H1 (cell line): ENCODE results near the gene CEBPE. TPM values are rescaled to one million over a fixed set of nuclear protein-coding genes. Genes with fewer than 3 reads are reported as not detected.
A peak's percentile ranks its signal among the peaks of the same experiment; 100 is the strongest.

ENCODE experiments used
- CTCF ChIA-PET: fragments of 300-600 bp; sonication (Branson Sonifier 250); formaldehyde crosslinking; loops from one replicate; lab custom pipeline; 2021; ENCODE audit not compliant: partially characterized antibody; lab: Charles Lee
- POLR2A ChIA-PET: fragments of 300-600 bp; sonication (Branson Sonifier 250); formaldehyde crosslinking; loops from one replicate; lab custom pipeline; 2021; ENCODE audit warnings: inconsistent platforms; ENCODE audit not compliant: partially characterized antibody; lab: Charles Lee
- DNase-seq, 2 experiments: peaks; one replicate each; pipeline versions ENCODE4 v3.0.0 to v3.0.0-alpha.2; 2010 to 2022; ENCODE audit warnings: low spot score in 2 of 2, low read depth in 1 of 2, mixed read lengths in 1 of 2
- FAIRE-seq: peaks from 2 replicates; lab custom pipeline; 2011; peaks lifted over from hg19 to GRCh38; lab: Jason Lieb, UNC
- H2AFZ ChIP-seq: 2 replicates; pipeline ENCODE4 v1.8.1; 2012; ENCODE audit warnings: low read length, inconsistent platforms
- H2AK5ac ChIP-seq: 2 replicates; pipeline ENCODE4 v1.6.1; 2013; ENCODE audit warnings: low read depth, low read length
- H2BK120ac ChIP-seq: replicated peaks from 2 replicates; pipeline ENCODE3; 2013; ENCODE audit warnings: low read depth, low read length, inconsistent platforms
- H2BK12ac ChIP-seq: 2 replicates; pipeline ENCODE4 v1.6.1; 2013; ENCODE audit warnings: low read depth, low read length
- H2BK15ac ChIP-seq: 2 replicates; pipeline ENCODE4 v1.6.1; 2013; ENCODE audit warnings: low read length
- H2BK20ac ChIP-seq: 2 replicates; pipeline ENCODE4 v1.6.1; 2013; ENCODE audit warnings: low read length
- H2BK5ac ChIP-seq: 2 replicates; pipeline ENCODE4 v1.6.1; 2013; ENCODE audit warnings: low read depth, low read length
- H3K14ac ChIP-seq: 2 replicates; pipeline ENCODE4 v1.6.1; 2013; ENCODE audit warnings: inconsistent platforms; ENCODE audit not compliant: insufficient read length
- H3K18ac ChIP-seq: 2 replicates; pipeline ENCODE4 v1.6.1; 2013; ENCODE audit warnings: low read length; ENCODE audit errors: extremely low read depth
- H3K23ac ChIP-seq: 2 replicates; pipeline ENCODE4 v1.6.1; 2013; ENCODE audit warnings: inconsistent platforms; ENCODE audit not compliant: insufficient read length
- H3K23me2 ChIP-seq: 2 replicates; pipeline ENCODE4 v1.6.1; 2013; ENCODE audit warnings: low read depth, low read length
- H3K27ac ChIP-seq: 2 replicates; pipeline ENCODE4 v1.6.1; 2011; ENCODE audit warnings: low read depth, low read length, inconsistent platforms
- H3K27me3 ChIP-seq, 4 experiments: replicated peaks in 1 of 4; 1 replicate in 1 of 4; 2 replicates in 3 of 4; pipeline versions ENCODE4 v1.6.1 to v1.8.1; 2011 to 2013; ENCODE audit warnings: low read length in 3 of 4, mild to moderate bottlenecking in 3 of 4, inconsistent platforms in 2 of 4, mixed read lengths in 2 of 4, moderate library complexity in 1 of 4; ENCODE audit not compliant: control insufficient read depth in 3 of 4, insufficient read depth in 3 of 4; ENCODE audit errors: extremely low read depth in 1 of 4
- H3K36me3 ChIP-seq, 4 experiments: 2 replicates each; pipeline versions ENCODE4 v1.6.1 to v1.8.1; 2011 to 2013; ENCODE audit warnings: mild to moderate bottlenecking in 4 of 4, low read length in 3 of 4, moderate library complexity in 2 of 4, control low read depth in 1 of 4, inconsistent platforms in 1 of 4; ENCODE audit not compliant: insufficient read depth in 4 of 4, control insufficient read depth in 2 of 4
- H3K4ac ChIP-seq: replicated peaks from 2 replicates; pipeline ENCODE3; 2013; ENCODE audit warnings: low read length, low read depth, mixed read lengths, inconsistent platforms; ENCODE audit not compliant: insufficient read length
- H3K4me1 ChIP-seq, 4 experiments: replicated peaks in 1 of 4; 1 replicate in 1 of 4; 2 replicates in 3 of 4; pipeline versions ENCODE4 v1.6.1 to v1.8.1; 2011 to 2013; ENCODE audit warnings: low read length in 3 of 4, inconsistent platforms in 2 of 4, mixed read lengths in 1 of 4; ENCODE audit not compliant: insufficient read depth in 4 of 4, control insufficient read depth in 3 of 4
- H3K4me2 ChIP-seq, 2 experiments: 2 replicates each; pipeline versions ENCODE4 v1.6.1 to v1.8.1; 2011 to 2013; ENCODE audit warnings: low read depth in 2 of 2, low read length in 2 of 2, control low read depth in 1 of 2, inconsistent platforms in 1 of 2, mild to moderate bottlenecking in 1 of 2; ENCODE audit not compliant: insufficient read depth in 1 of 2
- H3K4me3 ChIP-seq, 4 experiments: fragments of 200-600, 300-600 bp in 1 of 4; sonication (generic), shearing (Covaris generic), sonication (Bioruptor Twin) in 1 of 4; 2 replicates each; pipeline versions ENCODE4 v1.5.1 to v1.8.1; 2011 to 2016; ENCODE audit warnings: low read length in 4 of 4, low read depth in 3 of 4, control low read depth in 2 of 4, inconsistent platforms in 2 of 4, mild to moderate bottlenecking in 2 of 4, mixed read lengths in 1 of 4, moderate library complexity in 1 of 4; ENCODE audit not compliant: insufficient read depth in 2 of 4; ENCODE audit errors: extremely low read depth in 1 of 4
- H3K56ac ChIP-seq: replicated peaks from 2 replicates; pipeline ENCODE3; 2013; ENCODE audit warnings: low read depth, mild to moderate bottlenecking, mixed read lengths, low read length, inconsistent platforms; ENCODE audit not compliant: insufficient read length
- H3K79me1 ChIP-seq: 2 replicates; pipeline ENCODE4 v1.6.1; 2013; ENCODE audit warnings: low read depth, low read length, control low read depth
- H3K79me2 ChIP-seq, 2 experiments: 2 replicates each; pipeline versions ENCODE4 v1.6.1 to v1.8.1; 2012 to 2013; ENCODE audit warnings: low read length in 2 of 2, mild to moderate bottlenecking in 2 of 2, inconsistent platforms in 1 of 2; ENCODE audit not compliant: insufficient read depth in 2 of 2, control insufficient read depth in 1 of 2
- H3K9ac ChIP-seq, 4 experiments: replicated peaks in 1 of 4; 1 replicate in 1 of 4; 2 replicates in 3 of 4; pipeline versions ENCODE4 v1.6.1 to v1.8.1; 2011 to 2013; ENCODE audit warnings: low read depth in 3 of 4, low read length in 3 of 4, control low read depth in 2 of 4, mild to moderate bottlenecking in 2 of 4, moderate library complexity in 2 of 4, inconsistent platforms in 1 of 4; ENCODE audit errors: extremely low read depth in 1 of 4
- H3K9me3 ChIP-seq, 2 experiments: 2 replicates each; pipeline versions ENCODE4 v1.6.1 to v1.8.1; 2012 to 2013; ENCODE audit warnings: mild to moderate bottlenecking in 2 of 2, moderate library complexity in 2 of 2, control low read depth in 1 of 2, inconsistent platforms in 1 of 2, low read depth in 1 of 2, low read length in 1 of 2, mixed read lengths in 1 of 2; ENCODE audit not compliant: insufficient read depth in 2 of 2
- H4K20me1 ChIP-seq, 2 experiments: replicated peaks in 1 of 2; 2 replicates each; pipeline versions ENCODE3 to v1.8.1; 2011 to 2013; ENCODE audit warnings: inconsistent platforms in 2 of 2, low read length in 2 of 2, mild to moderate bottlenecking in 1 of 2; ENCODE audit not compliant: insufficient read depth in 2 of 2, control insufficient read depth in 1 of 2
- H4K5ac ChIP-seq: 2 replicates; pipeline ENCODE4 v1.6.1; 2013; ENCODE audit warnings: low read length, low read depth, mixed read lengths, inconsistent platforms; ENCODE audit not compliant: insufficient read length
- H4K8ac ChIP-seq: 2 replicates; pipeline ENCODE4 v1.8.0; 2013; ENCODE audit warnings: mild to moderate bottlenecking, moderate library complexity, low read length, inconsistent platforms; ENCODE audit not compliant: insufficient read depth; ENCODE audit errors: extremely low read depth
- H4K91ac ChIP-seq: replicated peaks from 2 replicates; pipeline ENCODE3; 2013; ENCODE audit warnings: low read length, mixed read lengths, inconsistent platforms; ENCODE audit not compliant: insufficient read length
- BACH1 ChIP-seq: IDR thresholded peaks from 2 replicates; pipeline ENCODE4 v1.6.1; 2012; ENCODE audit warnings: low read length, improper control_type of control experiment
- BRCA1 ChIP-seq: IDR thresholded peaks from 2 replicates; pipeline ENCODE4 v1.6.1; 2012; ENCODE audit warnings: low read depth, low read length, improper control_type of control experiment
- E2F6 ChIP-seq: IDR thresholded peaks from 2 replicates; pipeline ENCODE4 v1.6.1; 2012; ENCODE audit warnings: inconsistent platforms
- EP300 ChIP-seq, 2 experiments: IDR thresholded peaks; 1 replicate in 1 of 2; 2 replicates in 1 of 2; pipeline ENCODE4 v1.6.1; 2011 to 2012; ENCODE audit warnings: low read depth in 2 of 2, low read length in 2 of 2, mild to moderate bottlenecking in 2 of 2, borderline replicate concordance in 1 of 2, inconsistent platforms in 1 of 2, moderate library complexity in 1 of 2
- FOSL1 ChIP-seq: IDR thresholded peaks from 2 replicates; pipeline ENCODE4 v1.6.1; 2011; ENCODE audit warnings: mild to moderate bottlenecking, low read depth, low read length, moderate library complexity; ENCODE audit not compliant: insufficient read depth
- GTF2F1 ChIP-seq: IDR thresholded peaks from 2 replicates; pipeline ENCODE4 v1.6.1; 2012; ENCODE audit warnings: low read depth, low read length, improper control_type of control experiment, borderline replicate concordance
- MAFK ChIP-seq: IDR thresholded peaks from 2 replicates; pipeline ENCODE4 v1.6.1; 2012; ENCODE audit warnings: low read depth, mild to moderate bottlenecking, improper control_type of control experiment, low read length
- POLR2AphosphoS5 ChIP-seq: IDR thresholded peaks from 2 replicates; pipeline ENCODE4 v1.6.1; 2011; ENCODE audit warnings: low read depth, low read length
- SRF ChIP-seq: IDR thresholded peaks from 2 replicates; pipeline ENCODE4 v1.6.1; 2011; ENCODE audit warnings: mild to moderate bottlenecking, low read depth, low read length, moderate library complexity
- ZNF274 ChIP-seq: IDR thresholded peaks from 2 replicates; pipeline ENCODE4 v1.7.0; 2012; ENCODE audit warnings: low read length, borderline replicate concordance; ENCODE audit errors: extremely low read depth
- WGBS, 2 experiments: shearing (Covaris generic) in 1 of 2; methylation state at CpG; one replicate each; pipeline versions ENCODE4 v1.1.6 to v1.1.7; 2013 to 2015; ENCODE audit warnings: low lambda C conversion rate in 2 of 2, mixed read lengths in 2 of 2, inconsistent platforms in 1 of 2, low coverage in 1 of 2, missing lambda C conversion rate in 1 of 2; ENCODE audit not compliant: insufficient replicate concordance in 2 of 2, insufficient coverage in 1 of 2, insufficient read length in 1 of 2; ENCODE audit errors: extremely low coverage in 1 of 2, missing lambda C conversion rate in 1 of 2; 5-methylcytosine and 5-hydroxymethylcytosine counted together
- polyA plus RNA-seq, 7 experiments: library from polyadenylated mRNA; depleted of rRNA in 3 of 7; stranded (reverse) in 5 of 7; unstranded in 2 of 7; fragments of >200 nt in 5 of 7; fragments of 200-250 nt in 2 of 7; gene quantifications; 1 replicate in 5 of 7; 2 replicates in 1 of 7; 4 replicates in 1 of 7; pipeline versions ENCODE4 v1.2.1 to v1.2.3, GENCODE V29; 2011 to 2013; ENCODE audit warnings: missing spikeins in 2 of 7, mixed read lengths in 2 of 7
- total RNA-seq: library from RNA; stranded (reverse); fragmentation: NEBNext Ultra II Directional; extraction: Animal tissue kit (Norgen Biotek cat#: 25700); gene quantifications from 2 replicates; pipeline ENCODE4 v1.2.1, GENCODE V29; 2021

The CEBPE gene
- total and polyA plus RNA-seq, 2 of the 8 experiments (the other 6 are each of a cell fraction or from before 2014, with no cell fraction given) = 0.05 TPM; not detected in 1

- H4K20me1 ChIP-seq = peaks cover 7 to 10% of the 10 kb centered on the region in 2 experiments
- H4K91ac ChIP-seq = no peak overlapping the region
- H3K79me1 ChIP-seq = peaks cover 10% of the 10 kb centered on the region
- H2BK20ac ChIP-seq = no peak overlapping the region
- no peak for TF ChIP-seq MAFK
- TF ChIP-seq E2F6 = no peak
- TF ChIP-seq POLR2AphosphoS5 = no peak
- TF ChIP-seq ZNF274 = no peak
- TF ChIP-seq GTF2F1 = no peak
- no peak for TF ChIP-seq BACH1
- no peak for TF ChIP-seq SRF
- no peak for TF ChIP-seq EP300 (IDR thresholded peaks at IDR 0.05; ENCODE audit: borderline replicate concordance in 1 of 2, low read depth in 2 of 2, low read length in 2 of 2)
- no peak for TF ChIP-seq BRCA1
- TF ChIP-seq FOSL1 = no peak
- H3K4me3 ChIP-seq = no peak overlapping the region
- no peak overlapping the region for H3K23ac ChIP-seq
- 85% methylated on average over 7 of the region's 7 CpGs; no CpG with 5 or more reads in 1 of the 2 experiments for WGBS, 2 experiments
- H3K4me1 ChIP-seq = no peaks in the 10 kb centered on the region; a peak in 3 of 7 replicates
- peaks cover 5% of the 10 kb centered on the region; the same call in 1 of the 2 replicates for H3K23me2 ChIP-seq
- no peak overlapping the region for H3K4ac ChIP-seq
- H3K36me3 ChIP-seq = peaks cover 11 to 24% (median 14%) of the 10 kb centered on the region in 4 experiments
- CTCF ChIA-PET = interaction anchor here (0.6 to 4.2 kb wide), 3 partner anchors 23 to 55 kb away, joined by 3 to 22 read pairs (median 4); partner anchors contain the start of gene PSMB11
- no peak overlapping the region for H2AK5ac ChIP-seq
- H3K27me3 ChIP-seq = no peaks in the 10 kb centered on the region
- no peak overlapping the region for H4K5ac ChIP-seq
- peaks cover 18 to 46% of the 10 kb centered on the region in 2 experiments for H3K79me2 ChIP-seq
- H2BK120ac ChIP-seq = no peak overlapping the region
- no peak overlapping the region for H3K56ac ChIP-seq
- no peak overlapping the region; a peak in 1 of 4 replicates for H3K4me2 ChIP-seq
- DNase-seq (no peak), FAIRE-seq (no peak)
- no peaks in the 10 kb centered on the region for H3K9me3 ChIP-seq
- H3K18ac ChIP-seq = no peak overlapping the region
- no peak overlapping the region for H2BK15ac ChIP-seq
- no peak overlapping the region for H2BK12ac ChIP-seq
- POLR2A ChIA-PET = interaction anchor here (1.1 to 1.4 kb wide), 4 partner anchors 9 to 86 kb away, joined by 3 to 5 read pairs (median 4); partner anchors contain the start of gene CEBPE
- H3K14ac ChIP-seq = no peak overlapping the region
- H3K27ac ChIP-seq = no peak overlapping the region
- no peak overlapping the region for H2AFZ ChIP-seq
- peak overlapping the region in 1 of 4 experiments; percentile 39; a peak in 1 of 7 replicates for H3K9ac ChIP-seq
- no peak overlapping the region for H2BK5ac ChIP-seq
- 0 out of 2 replicates have a peak overlapping the region, but pooled peaks have one; percentile 0 for H4K8ac ChIP-seq
Observed at GRCh38 chr14:23097786-23098185, 21.3 kb downstream of the CEBPE start.
